IMR-90 (cell line): ENCODE measurements around the gene PPM1F. TPM values are rescaled to one million over a fixed set of nuclear protein-coding genes. Genes with fewer than 3 reads are reported as not detected.

ENCODE experiments used
- ATAC-seq: fragments of 200-7000 bp; cut with Tn5 transposase; 2 replicates; pipeline ENCODE4 v1.9.1; 2020; ENCODE audit warnings: low read depth, mild to moderate bottlenecking, moderate library complexity
- BruUV-seq: library from RNA; stranded (reverse); fragments of 400-500 nt; replicated peaks from 2 replicates; lab custom pipeline; 2021; lab: Mats Ljungman, UMichigan
- CTCF ChIA-PET: fragments of 300-600 bp; formaldehyde crosslinking; extraction: SDS; loops from one replicate; lab custom pipeline; 2021; ENCODE audit warnings: antibody characterized with exemption; lab: Yijun Ruan, JAX
- POLR2A ChIA-PET: fragments of 300-600 bp; sonication (Branson Sonifier 250); formaldehyde crosslinking; loops from one replicate; lab custom pipeline; 2022; ENCODE audit warnings: antibody characterized with exemption; ENCODE audit not compliant: unreplicated experiment; lab: Charles Lee
- DNase-seq: peaks from one replicate; pipeline ENCODE4 v3.0.0; 2013
- H2AFZ ChIP-seq: replicated peaks from 2 replicates; pipeline ENCODE3; 2013; ENCODE audit warnings: low read length, mild to moderate bottlenecking; ENCODE audit not compliant: poor library complexity
- H2AK5ac ChIP-seq: 2 replicates; pipeline ENCODE4 v1.6.1; 2013; ENCODE audit warnings: low read depth, low read length, inconsistent platforms
- H2AK9ac ChIP-seq: replicated peaks from 2 replicates; pipeline ENCODE3; 2013; ENCODE audit warnings: mild to moderate bottlenecking, low read depth, low read length, moderate library complexity; ENCODE audit not compliant: poor library complexity
- H2BK120ac ChIP-seq: 2 replicates; pipeline ENCODE4 v1.6.1; 2013; ENCODE audit warnings: low read depth, low read length, inconsistent platforms
- H2BK15ac ChIP-seq: 3 replicates; pipeline ENCODE4 v1.6.1; 2013; ENCODE audit warnings: low read depth, low read length, inconsistent platforms
- H2BK20ac ChIP-seq: 2 replicates; pipeline ENCODE4 v1.6.1; 2013; ENCODE audit warnings: low read depth, mild to moderate bottlenecking, inconsistent platforms, low read length, moderate library complexity
- H2BK5ac ChIP-seq: 2 replicates; pipeline ENCODE4 v1.6.1; 2013; ENCODE audit warnings: mild to moderate bottlenecking, low read depth, low read length, inconsistent platforms; ENCODE audit not compliant: poor library complexity, severe bottlenecking
- H3K14ac ChIP-seq: replicated peaks from 2 replicates; pipeline ENCODE4 v1.6.1; 2013; ENCODE audit warnings: low read depth, low read length, inconsistent platforms
- H3K18ac ChIP-seq: 2 replicates; pipeline ENCODE4 v1.6.1; 2013; ENCODE audit warnings: low read depth, low read length, control low read depth
- H3K23ac ChIP-seq: 2 replicates; pipeline ENCODE4 v1.6.1; 2013; ENCODE audit warnings: low read depth, low read length, inconsistent platforms
- H3K27ac ChIP-seq: 2 replicates; pipeline ENCODE4 v1.5.1; 2013; ENCODE audit warnings: mild to moderate bottlenecking, control low read depth, low read length; ENCODE audit not compliant: insufficient read depth
- H3K27me3 ChIP-seq: 2 replicates; pipeline ENCODE4 v1.6.1; 2013; ENCODE audit warnings: low read length; ENCODE audit not compliant: control insufficient read depth, insufficient read depth
- H3K36me3 ChIP-seq: 2 replicates; pipeline ENCODE4 v1.6.1; 2013; ENCODE audit warnings: low read length, mixed read lengths; ENCODE audit not compliant: control insufficient read depth, insufficient read depth
- H3K4ac ChIP-seq: 2 replicates; pipeline ENCODE4 v1.6.1; 2013; ENCODE audit warnings: low read depth, low read length, inconsistent platforms
- H3K4me1 ChIP-seq: 2 replicates; pipeline ENCODE4 v1.6.1; 2013; ENCODE audit warnings: low read length, mixed read lengths; ENCODE audit not compliant: control insufficient read depth, insufficient read depth
- H3K4me2 ChIP-seq: 2 replicates; pipeline ENCODE4 v1.6.1; 2013; ENCODE audit warnings: low read depth, mild to moderate bottlenecking, control low read depth, low read length, moderate library complexity
- H3K4me3 ChIP-seq: 2 replicates; pipeline ENCODE4 v1.5.1; 2013; ENCODE audit warnings: low read depth, mild to moderate bottlenecking, control low read depth, low read length, moderate library complexity; ENCODE audit not compliant: insufficient read depth
- H3K56ac ChIP-seq: 2 replicates; pipeline ENCODE4 v1.6.1; 2013; ENCODE audit warnings: low read length, inconsistent platforms; ENCODE audit not compliant: insufficient read depth; ENCODE audit errors: extremely low read depth
- H3K79me1 ChIP-seq, 2 experiments: 2 replicates each; pipeline ENCODE4 v1.6.1; 2013; ENCODE audit warnings: low read length in 2 of 2, inconsistent platforms in 1 of 2, low read depth in 1 of 2
- H3K9ac ChIP-seq: 2 replicates; pipeline ENCODE4 v1.6.1; 2013; ENCODE audit warnings: low read depth, low read length, control low read depth
- H3K9me1 ChIP-seq: 2 replicates; pipeline ENCODE4 v1.6.1; 2013; ENCODE audit warnings: low read length, inconsistent platforms; ENCODE audit not compliant: insufficient read depth
- H3K9me3 ChIP-seq: 2 replicates; pipeline ENCODE4 v1.6.1; 2013; ENCODE audit warnings: low read length; ENCODE audit not compliant: control insufficient read depth, insufficient read depth
- H4K20me1 ChIP-seq: 2 replicates; pipeline ENCODE4 v1.6.1; 2013; ENCODE audit warnings: low read length, inconsistent platforms; ENCODE audit not compliant: insufficient read depth
- H4K5ac ChIP-seq: 2 replicates; pipeline ENCODE4 v1.6.1; 2013; ENCODE audit warnings: mild to moderate bottlenecking, low read depth, low read length, control low read depth
- H4K8ac ChIP-seq, 2 experiments: 2 replicates each; pipeline ENCODE4 v1.6.1; 2013; ENCODE audit warnings: low read depth in 2 of 2, low read length in 2 of 2, control low read depth in 1 of 2, inconsistent platforms in 1 of 2
- H4K91ac ChIP-seq: 2 replicates; pipeline ENCODE4 v1.6.1; 2013; ENCODE audit warnings: low read depth, low read length, inconsistent platforms; ENCODE audit not compliant: insufficient read depth
- BHLHE40 ChIP-seq: fragments of 150-350 bp; IDR thresholded peaks from 2 replicates; pipeline ENCODE4 v1.6.1; 2016; ENCODE audit warnings: mild to moderate bottlenecking, low read depth, low read length
- CEBPB ChIP-seq: IDR thresholded peaks from 2 replicates; pipeline ENCODE4 v1.6.1; 2012; ENCODE audit warnings: low read depth, low read length, improper control_type of control experiment
- CHD1 ChIP-seq: IDR thresholded peaks from 2 replicates; pipeline ENCODE4 v1.6.1; 2012; ENCODE audit warnings: low read depth, low read length, improper control_type of control experiment
- CTCF ChIP-seq: conservative IDR thresholded peaks from 2 replicates; pipeline ENCODE4 v1.5.1; 2012; ENCODE audit warnings: mild to moderate bottlenecking, low read depth, low read length, improper control_type of control experiment
- ELK1 ChIP-seq: fragments of 150-350 bp; IDR thresholded peaks from 2 replicates; pipeline ENCODE4 v1.6.1; 2016; ENCODE audit warnings: low read depth, mild to moderate bottlenecking, low read length, moderate library complexity, borderline replicate concordance
- FOS ChIP-seq: fragments of 150-350 bp; IDR thresholded peaks from 2 replicates; pipeline ENCODE4 v1.6.1; 2016; ENCODE audit warnings: low read depth, low read length
- MAZ ChIP-seq: IDR thresholded peaks from 2 replicates; pipeline ENCODE4 v1.6.1; 2012; ENCODE audit warnings: low read depth, mild to moderate bottlenecking, low read length, improper control_type of control experiment, moderate library complexity, borderline replicate concordance
- MXI1 ChIP-seq: IDR thresholded peaks from 2 replicates; pipeline ENCODE4 v1.6.1; 2012; ENCODE audit warnings: low read depth, mild to moderate bottlenecking, low read length, moderate library complexity, borderline replicate concordance
- NFE2L2 ChIP-seq: fragments of 150-350 bp; IDR thresholded peaks from 2 replicates; pipeline ENCODE4 v1.6.1; 2016; ENCODE audit warnings: low read depth, mild to moderate bottlenecking, low read length
- RAD21 ChIP-seq: IDR thresholded peaks from 2 replicates; pipeline ENCODE4 v1.6.1; 2012; ENCODE audit warnings: low read length, improper control_type of control experiment
- RFX5 ChIP-seq: IDR thresholded peaks from 2 replicates; pipeline ENCODE4 v1.8.0; 2012; ENCODE audit warnings: low read depth, mild to moderate bottlenecking, low read length, moderate library complexity
- SMC3 ChIP-seq: fragments of 150-350 bp; IDR thresholded peaks from 2 replicates; pipeline ENCODE4 v1.6.1; 2016; ENCODE audit warnings: low read depth, mild to moderate bottlenecking, antibody characterized with exemption, low read length, moderate library complexity
- USF2 ChIP-seq: fragments of 150-350 bp; IDR thresholded peaks from 2 replicates; pipeline ENCODE4 v1.6.1; 2017; ENCODE audit warnings: mild to moderate bottlenecking, antibody characterized with exemption, low read length, low read depth
- WGBS, 2 experiments: methylation state at CpG; one replicate each; pipeline versions ENCODE4 v1.1.5 to v1.1.7; 2013; ENCODE audit warnings: missing lambda C conversion rate in 2 of 2; ENCODE audit not compliant: insufficient read length in 1 of 2; ENCODE audit errors: extremely low coverage in 2 of 2; 5-methylcytosine and 5-hydroxymethylcytosine counted together
- dilution Hi-C: fragments of 300-500 bp; cut with HindIII; formaldehyde crosslinking; loops from one replicate; pipeline ENCODE4 v1.14.3; 2018; ENCODE audit warnings: low sequenced_read_pairs; ENCODE audit not compliant: unreplicated experiment
- in situ Hi-C: fragments of 300-500 bp; cut with MboI; formaldehyde crosslinking; loops from 3 replicates; pipeline ENCODE4 v1.14.3; 2019; ENCODE audit warnings: low sequenced_read_pairs, inconsistent platforms, mixed read lengths
- intact Hi-C: fragments of 100-400 bp; cut with micrococcal nuclease; formaldehyde crosslinking; loops from 2 replicates; pipeline ENCODE4 v1.10.0; 2022
- polyA plus RNA-seq, 3 experiments: library from polyadenylated mRNA; depleted of rRNA; stranded (reverse); fragments of >200 nt; gene quantifications; 2 replicates each; pipeline ENCODE4 v1.2.3, GENCODE V29; 2012; ENCODE audit warnings: low replicate concordance in 1 of 3
- total RNA-seq: library from RNA; depleted of rRNA; stranded (reverse); fragments of >200 nt; gene quantifications from 2 replicates; pipeline ENCODE4 v1.2.3, GENCODE V29; 2012

Gene PPM1F
- total and polyA plus RNA-seq, 2 of the 4 experiments (the other 2 are of a cell fraction) = 20.8 to 30.3 TPM

GRCh38 chr22:21896951-21897513 is 55.6 kb downstream of the PPM1F start:
- BruUV-seq = no TSS peak
- Histone ChIP-seq H2BK20ac (no peak overlapping the region), H3K18ac (no peak overlapping the region), H3K27ac (no peak overlapping the region), H4K91ac (no peak overlapping the region), H3K9me3 (no peaks in the 10 kb centered on the region), H4K20me1 (no peaks in the 10 kb centered on the region), H2AK5ac (no peak overlapping the region), H2BK120ac (no peak overlapping the region), H2AK9ac (no peak overlapping the region), H3K36me3 (no peaks in the 10 kb centered on the region), H3K4me1 (no peaks in the 10 kb centered on the region), H3K9me1 (no peaks in the 10 kb centered on the region), H3K56ac (no peak overlapping the region), H2BK15ac (no peak overlapping the region), H3K9ac (no peak overlapping the region), H3K27me3 (no peaks in the 10 kb centered on the region), H4K8ac (no peak overlapping the region), H3K4ac (no peak overlapping the region), H3K4me3 (no peak overlapping the region), H2BK5ac (no peak overlapping the region), H3K14ac (no peak overlapping the region), H4K5ac (no peak overlapping the region), H3K79me1 (no peaks in the 10 kb centered on the region), H2AFZ (no peak overlapping the region), H3K4me2 (no peak overlapping the region), H3K23ac (no peak overlapping the region)
- WGBS, 2 experiments = no CpG with 5 or more reads among the region's 5 CpGs
- ChIA-PET POLR2A (no interaction called here), CTCF (interaction anchor here (1.0 kb wide), 1 partner anchor 13 kb away, joined by 3 read pairs; no protein-coding TSS in a partner anchor)
- in situ Hi-C loops = no loop called here
- no peak for DNase-seq
- no peak for ATAC-seq
- intact Hi-C loops = no loop called here
- no peak for TF ChIP-seq ELK1
- TF ChIP-seq CHD1 = no peak
- no peak for TF ChIP-seq FOS
- TF ChIP-seq RAD21 = no peak
- no peak for TF ChIP-seq MAZ
- TF ChIP-seq MXI1 = no peak
- no peak for TF ChIP-seq SMC3
- TF ChIP-seq USF2 = no peak
- no peak for TF ChIP-seq RFX5
- TF ChIP-seq NFE2L2 = no peak
- TF ChIP-seq CTCF = no peak
- TF ChIP-seq BHLHE40 = no peak
- no peak for TF ChIP-seq CEBPB
- dilution Hi-C loops = no loop called here
